Hematopoietic multipotent progenitor cell treated with erythropoietin and hydrocortisone succinate and interleukin-3 and kit ligand, for 4 days (in vitro differentiated cells): ENCODE results near the gene PPP1R11.
"Not testable (repeated sequence)": the region's sequence is repeated elsewhere in the genome, so short reads cannot be mapped to it uniquely, and the experiment has no call there.

Source experiments
- DNase-seq: peaks from one replicate; pipeline ENCODE4 v3.0.0-alpha.2; 2015

The PPP1R11 gene

GRCh38 chr6:30100154-30100553 is 33.2 kb downstream of the PPP1R11 start:
- no peak for DNase-seq

- no peak for DNase-seq
Measured at GRCh38 chr6:30100585-30101443, 33.8 kb downstream of the PPP1R11 start.

- peak; percentile 85 for DNase-seq
Measured at GRCh38 chr6:30101444-30102413, 34.7 kb downstream of the PPP1R11 start.

- DNase-seq, result no peak
Measured at GRCh38 chr6:30102414-30102969, 35.5 kb downstream of the PPP1R11 start.

- peak; percentile 95 for DNase-seq
Measured at GRCh38 chr6:30102970-30103871, 36.2 kb downstream of the PPP1R11 start.

- DNase-seq, result no peak
Measured at GRCh38 chr6:30103872-30104179, 36.8 kb downstream of the PPP1R11 start.

- DNase-seq, result no peak
Measured at GRCh38 chr6:30104661-30105060, 37.7 kb downstream of the PPP1R11 start.

GRCh38 chr6:30111266-30111856 is 44.4 kb downstream of the PPP1R11 start:
- DNase-seq, result no peak

- no peak for DNase-seq
Measured at GRCh38 chr6:30112402-30112994, 45.5 kb downstream of the PPP1R11 start.

- DNase-seq, result no peak
Measured at GRCh38 chr6:30113003-30113759, 46.2 kb downstream of the PPP1R11 start, which contains the start of gene TRIM31. TSS of gene TRIM31 (minus strand) at chr6:30113090. CDS start at chr6:30112805, 285 bp downstream.

GRCh38 chr6:30113841-30114240 is 46.8 kb downstream of the PPP1R11 start:
- DNase-seq, result no peak

GRCh38 chr6:30116724-30117123 is 49.7 kb downstream of the PPP1R11 start:
- DNase-seq, result no peak

- not testable (repeated sequence) for DNase-seq
Measured at GRCh38 chr6:30118691-30119090, 51.7 kb downstream of the PPP1R11 start.
